DND-41 (cell line): ENCODE measurements around the gene TAGLN3.

ENCODE experiments used
- EZH2 ChIP-seq: IDR thresholded peaks from 3 replicates; pipeline ENCODE4 v1.6.1; 2012; ENCODE audit warnings: borderline replicate concordance, low read depth, mild to moderate bottlenecking, moderate library complexity, low read length, inconsistent platforms; ENCODE audit not compliant: severe bottlenecking
- TF ChIP-seq, protein P1 (sequence below): IDR thresholded peaks from 2 replicates; pipeline ENCODE4 v1.5.1; 2012; ENCODE audit warnings: borderline replicate concordance, low read length, moderate library complexity, mild to moderate bottlenecking; ENCODE audit not compliant: poor library complexity, severe bottlenecking; ENCODE audit errors: extremely low read depth

DNA sequence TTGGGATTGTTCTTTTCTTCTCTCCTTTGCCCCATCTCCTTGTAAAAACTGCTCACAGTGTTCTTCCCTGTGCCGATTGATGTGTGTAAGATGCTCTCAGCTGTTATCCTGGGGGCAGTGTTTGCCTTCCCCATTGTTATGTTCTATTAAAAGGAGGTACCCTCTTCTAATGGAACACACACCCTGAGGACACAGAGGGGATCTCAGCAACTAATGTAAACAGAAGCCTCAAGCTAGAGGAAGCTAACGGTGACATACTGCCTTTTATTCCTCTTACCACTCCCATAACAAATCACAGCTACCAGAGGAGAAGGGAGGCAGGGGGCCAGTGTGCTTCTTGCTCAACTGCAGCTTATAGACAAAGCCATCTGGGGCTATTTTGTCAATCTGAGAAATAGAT is 2.2 kb downstream of the TAGLN3 start:
- TF ChIP-seq, protein P1, sequence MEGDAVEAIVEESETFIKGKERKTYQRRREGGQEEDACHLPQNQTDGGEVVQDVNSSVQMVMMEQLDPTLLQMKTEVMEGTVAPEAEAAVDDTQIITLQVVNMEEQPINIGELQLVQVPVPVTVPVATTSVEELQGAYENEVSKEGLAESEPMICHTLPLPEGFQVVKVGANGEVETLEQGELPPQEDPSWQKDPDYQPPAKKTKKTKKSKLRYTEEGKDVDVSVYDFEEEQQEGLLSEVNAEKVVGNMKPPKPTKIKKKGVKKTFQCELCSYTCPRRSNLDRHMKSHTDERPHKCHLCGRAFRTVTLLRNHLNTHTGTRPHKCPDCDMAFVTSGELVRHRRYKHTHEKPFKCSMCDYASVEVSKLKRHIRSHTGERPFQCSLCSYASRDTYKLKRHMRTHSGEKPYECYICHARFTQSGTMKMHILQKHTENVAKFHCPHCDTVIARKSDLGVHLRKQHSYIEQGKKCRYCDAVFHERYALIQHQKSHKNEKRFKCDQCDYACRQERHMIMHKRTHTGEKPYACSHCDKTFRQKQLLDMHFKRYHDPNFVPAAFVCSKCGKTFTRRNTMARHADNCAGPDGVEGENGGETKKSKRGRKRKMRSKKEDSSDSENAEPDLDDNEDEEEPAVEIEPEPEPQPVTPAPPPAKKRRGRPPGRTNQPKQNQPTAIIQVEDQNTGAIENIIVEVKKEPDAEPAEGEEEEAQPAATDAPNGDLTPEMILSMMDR = no peak
- no peak for TF ChIP-seq EZH2
